Aorta (tissue), 5 donors: ENCODE data around the gene AQP9. TPM values are rescaled to one million over a fixed set of nuclear protein-coding genes. Genes with fewer than 3 reads are reported as not detected.
"Not testable (repeated sequence)": the region's sequence is repeated elsewhere in the genome, so short reads cannot be mapped to it uniquely, and the experiment has no call there.

ENCODE experiments used
- ATAC-seq: fragments of 200-7000 bp; cut with Tn5 transposase; one replicate; pipeline ENCODE4 v1.9.1; 2022; ENCODE audit warnings: moderate library complexity; ENCODE audit not compliant: low FRiP score
- DNase-seq, 2 donors: peaks; one replicate each; pipeline ENCODE4 v3.0.0-alpha.2; 2020
- H3K27ac ChIP-seq, 2 donors: one replicate each; pipeline ENCODE4 v1.5.1; 2013; ENCODE audit warnings: low read length in 2 of 2, mild to moderate bottlenecking in 2 of 2, moderate library complexity in 2 of 2, control low read depth in 1 of 2, inconsistent platforms in 1 of 2, low read depth in 1 of 2
- H3K27me3 ChIP-seq, 2 donors: one replicate each; pipeline ENCODE4 v1.6.1; 2013; ENCODE audit warnings: control low read depth in 1 of 2, low read length in 1 of 2, mild to moderate bottlenecking in 1 of 2, moderate library complexity in 1 of 2; ENCODE audit not compliant: insufficient read depth in 2 of 2, control insufficient read depth in 1 of 2
- H3K36me3 ChIP-seq, 2 donors: one replicate each; pipeline ENCODE4 v1.6.1; 2013; ENCODE audit warnings: control low read depth in 1 of 2, low read length in 1 of 2, mild to moderate bottlenecking in 1 of 2; ENCODE audit not compliant: insufficient read depth in 2 of 2, control insufficient read depth in 1 of 2
- H3K4me1 ChIP-seq, 2 donors: one replicate each; pipeline ENCODE4 v1.6.1; 2013; ENCODE audit warnings: low read length in 2 of 2, control low read depth in 1 of 2, mild to moderate bottlenecking in 1 of 2, moderate library complexity in 1 of 2; ENCODE audit not compliant: insufficient read depth in 2 of 2, control insufficient read depth in 1 of 2
- H3K4me3 ChIP-seq, 2 donors: one replicate each; pipeline ENCODE4 v1.5.1; 2013; ENCODE audit warnings: low read length in 2 of 2, control low read depth in 1 of 2, mild to moderate bottlenecking in 1 of 2
- H3K9me3 ChIP-seq: one replicate; pipeline ENCODE4 v1.6.1; 2013; ENCODE audit warnings: mild to moderate bottlenecking, low read length; ENCODE audit not compliant: control insufficient read depth
- WGBS, 2 donors: extraction: QIAGEN DNeasy Blood & Tissue Kit; methylation state at CpG; one replicate each; pipeline ENCODE4 v1.1.7; 2013; 5-methylcytosine and 5-hydroxymethylcytosine counted together
- intact Hi-C, 2 donors: fragments of 100-400 bp; cut with DNase I; formaldehyde crosslinking; loops; one replicate each; pipeline versions ENCODE4 v1.14.2 to v1.15.0; 2022
- polyA plus RNA-seq, 2 donors: library from polyadenylated mRNA; stranded (reverse); fragments of 200-250 nt; gene quantifications; one replicate each; pipeline ENCODE4 v1.2.3, GENCODE V29; 2013
- total RNA-seq, 2 donors: library from RNA; stranded (reverse); fragmentation: NEBNext Ultra II Directional; extraction: Animal tissue kit (Norgen Biotek cat#: 25700); gene quantifications; one replicate each; pipeline ENCODE4 v1.2.1, GENCODE V29; 2021
- donor health status: healthy with polysubstance abuse.
- donor health status: Bipolar disorder and iron deficiency.
- donor health status: DM: no; HTN: no; CAD: no.
- donor health status: DM: no; HTN: no; CAD: no.
- donor health status: DM: yes; HTN: yes; CAD: no.

AQP9 gene
- total and polyA plus RNA-seq, 4 donors: 0.59 to 7.9 (median 2.7) TPM

GRCh38 chr15:58201516-58201915, 63.3 kb downstream of the AQP9 start:
- no peak overlapping the region for H3K4me3 ChIP-seq
- ATAC-seq (no peak), DNase-seq (no peak)
- H3K36me3 ChIP-seq: no peaks in the 10 kb centered on the region
- no peaks in the 10 kb centered on the region for H3K4me1 ChIP-seq
- H3K9me3 ChIP-seq: no peaks in the 10 kb centered on the region
- intact Hi-C loops: no loop called here
- no peaks in the 10 kb centered on the region for H3K27me3 ChIP-seq
- H3K27ac ChIP-seq: no peak overlapping the region

GRCh38 chr15:58203537-58203936, 65.4 kb downstream of the AQP9 start:
- Histone ChIP-seq H3K4me3 (no peak overlapping the region), H3K27me3 (no peaks in the 10 kb centered on the region), H3K4me1 (no peaks in the 10 kb centered on the region), H3K9me3 (no peaks in the 10 kb centered on the region), H3K36me3 (no peaks in the 10 kb centered on the region), H3K27ac (no peak overlapping the region)
- ATAC-seq: no peak
- no peak for DNase-seq
- intact Hi-C loops: no loop called here
- WGBS, 2 donors: 10 to 20% methylated on average over 4 of the region's 4 CpGs

GRCh38 chr15:58206151-58206550, 68.0 kb downstream of the AQP9 start:
- no peak for DNase-seq
- Histone ChIP-seq H3K27ac (no peak overlapping the region), H3K4me1 (peaks cover 0 to 2% of the 10 kb centered on the region in 2 donors), H3K4me3 (no peak overlapping the region), H3K9me3 (no peaks in the 10 kb centered on the region), H3K36me3 (no peaks in the 10 kb centered on the region), H3K27me3 (no peaks in the 10 kb centered on the region)
- WGBS, 2 donors: 80 to 92% methylated on average over 9 of the region's 9 CpGs
- no peak for ATAC-seq
- intact Hi-C loops: no loop called here

- H3K9me3 ChIP-seq, DNase-seq, intact Hi-C loops, H3K36me3 ChIP-seq, ATAC-seq, H3K4me1 ChIP-seq, H3K27me3 ChIP-seq, H3K27ac ChIP-seq, H3K4me3 ChIP-seq: not testable (repeated sequence)
- 98% methylated on average over 6 of the region's 6 CpGs for WGBS, 2 donors
Observed at GRCh38 chr15:58208217-58208616, 70.0 kb downstream of the AQP9 start.

- H3K4me3 ChIP-seq, H3K27ac ChIP-seq, H3K27me3 ChIP-seq, ATAC-seq, H3K9me3 ChIP-seq, intact Hi-C loops, H3K4me1 ChIP-seq, DNase-seq, H3K36me3 ChIP-seq: not testable (repeated sequence)
- WGBS, 2 donors: 68 to 72% methylated on average over 3 of the region's 3 CpGs
Observed at GRCh38 chr15:58209007-58209481, 70.9 kb downstream of the AQP9 start.

GRCh38 chr15:58210031-58210430, 71.8 kb downstream of the AQP9 start:
- intact Hi-C loops, H3K9me3 ChIP-seq, H3K4me3 ChIP-seq, ATAC-seq, H3K27ac ChIP-seq, H3K4me1 ChIP-seq, H3K27me3 ChIP-seq, DNase-seq, H3K36me3 ChIP-seq: not testable (repeated sequence)
- 84 to 89% methylated on average over 4 of the region's 4 CpGs for WGBS, 2 donors

GRCh38 chr15:58212909-58213526, 74.8 kb downstream of the AQP9 start:
- peak; percentile 76 for ATAC-seq
- intact Hi-C loops: no loop called here
- H3K27ac ChIP-seq: no peak overlapping the region

GRCh38 chr15:58213587-58214338, 75.6 kb downstream of the AQP9 start:
- WGBS, 2 donors: 26 to 39% methylated on average over 5 of the region's 5 CpGs
- Histone ChIP-seq H3K27me3 (no peaks in the 10 kb centered on the region), H3K4me3 (no peak overlapping the region), H3K4me1 (peaks cover 0 to 1% of the 10 kb centered on the region in 2 donors), H3K9me3 (no peaks in the 10 kb centered on the region), H3K36me3 (no peaks in the 10 kb centered on the region), H3K27ac (no peak overlapping the region)
- intact Hi-C loops: no loop called here
- no peak for DNase-seq
- peak; percentile 74 for ATAC-seq

More at GRCh38 chr15:58212909-58213526, 74.8 kb downstream of the AQP9 start:
- Histone ChIP-seq H3K36me3 (no peaks in the 10 kb centered on the region), H3K4me3 (no peak overlapping the region), H3K27me3 (no peaks in the 10 kb centered on the region), H3K4me1 (peaks cover 0 to 2% of the 10 kb centered on the region in 2 donors), H3K9me3 (no peaks in the 10 kb centered on the region)
- no peak for DNase-seq
- 84 to 87% methylated on average over 7 of the region's 7 CpGs for WGBS, 2 donors
